K562 (cell line): ENCODE results near the gene MYL3. TPM values are rescaled to one million over a fixed set of nuclear protein-coding genes. Genes with fewer than 3 reads are reported as not detected.

ENCODE experiments used
- ASH1L ChIP-seq: fragments of 450-650 bp; IDR thresholded peaks from 2 replicates; pipeline ENCODE4 v1.6.1; 2018; ENCODE audit warnings: borderline replicate concordance, mild to moderate bottlenecking, low read depth; ENCODE audit not compliant: partially characterized antibody
- BRF2 ChIP-seq: IDR thresholded peaks from 3 replicates; pipeline ENCODE4 v1.6.1; 2011; ENCODE audit warnings: borderline replicate concordance, mild to moderate bottlenecking; ENCODE audit not compliant: insufficient read length, insufficient read depth
- MGA ChIP-seq: fragments of 450-650 bp; IDR thresholded peaks from 2 replicates; pipeline ENCODE4 v1.6.1; 2016; ENCODE audit warnings: mild to moderate bottlenecking, moderate library complexity
- RNF219 ChIP-seq: fragments of 250-450 bp; sonication (Bioruptor Pico); IDR thresholded peaks from 2 replicates; pipeline ENCODE4 v1.5.0; 2022; ENCODE audit warnings: mild to moderate bottlenecking
- SMAD2 ChIP-seq: fragments of 150-350 bp; IDR thresholded peaks from 2 replicates; pipeline ENCODE4 v1.6.1; 2014; ENCODE audit warnings: low read depth, mild to moderate bottlenecking, low read length
- polyA plus RNA-seq, 8 experiments: library from polyadenylated mRNA; depleted of rRNA in 4 of 8; stranded (reverse) in 5 of 8; unstranded in 3 of 8; fragments of >200 nt; fragmentation: Nextera tagmentation in 2 of 8; fragmentation: Illumina TruSeq in 1 of 8; extraction: Ambion mirVana in 2 of 8; extraction: Trizol in 1 of 8; gene quantifications; 2 replicates each; pipeline versions ENCODE4 v1.2.1 to v1.2.3, GENCODE V29; 2011 to 2014; ENCODE audit warnings: inconsistent platforms in 1 of 8, missing spikeins in 1 of 8
- total RNA-seq, 7 experiments: library from RNA; depleted of rRNA in 6 of 7; stranded (reverse); fragments of >200 nt in 6 of 7; fragmentation: Illumina TruSeq in 2 of 7; extraction: Trizol in 2 of 7; gene quantifications; 2 replicates each; pipeline versions ENCODE4 v1.2.1 to v1.2.3, GENCODE V29; 2011 to 2021; ENCODE audit warnings: low replicate concordance in 1 of 7

Gene MYL3
- total and polyA plus RNA-seq, 9 of the 15 experiments (the other 6 are each of a cell fraction or from before 2014, with no cell fraction given), result 0.14 to 0.45 TPM; not detected in 7

- TF ChIP-seq MGA, result no peak
- TF ChIP-seq RNF219, result no peak
- TF ChIP-seq ASH1L, result no peak
- no peak for TF ChIP-seq SMAD2
- no peak for TF ChIP-seq BRF2
These were observed 41.9 kb upstream of the MYL3 start (continued) for GRCh38 chr3:46905213-46905560.
